GM23338 (cell line): ENCODE data around the gene PDP2. TPM values are rescaled to one million over a fixed set of nuclear protein-coding genes. Genes with fewer than 3 reads are reported as not detected.

Experiments
- ATAC-seq: fragments of 200-7000 bp; cut with Tn5 transposase; 3 replicates; pipeline ENCODE4 v1.9.1; 2020
- DNase-seq: peaks from one replicate; pipeline ENCODE4 v3.0.0-alpha.2; 2015; ENCODE audit warnings: low spot score
- H2AFZ ChIP-seq: fragments of 200-600 bp; sonication (generic); 2 replicates; pipeline ENCODE4 v1.8.0; 2016; ENCODE audit warnings: antibody characterized with exemption, mild to moderate bottlenecking, moderate library complexity
- H3F3A ChIP-seq: fragments of 200-600 bp; sonication (generic); replicated peaks from 2 replicates; pipeline ENCODE4 v1.8.0; 2017; ENCODE audit warnings: antibody characterized with exemption, mixed run types, low read depth
- H3K27ac ChIP-seq: fragments of 200-600 bp; sonication (generic); 2 replicates; pipeline ENCODE4 v1.6.1; 2016; ENCODE audit warnings: low read depth
- H3K27me3 ChIP-seq: fragments of 200-600 bp; sonication (generic); 2 replicates; pipeline ENCODE4 v1.8.0; 2016; ENCODE audit warnings: mild to moderate bottlenecking, mixed run types, moderate library complexity; ENCODE audit not compliant: insufficient read depth
- H3K36me3 ChIP-seq: fragments of 200-600 bp; sonication (generic); 2 replicates; pipeline ENCODE4 v1.8.0; 2016; ENCODE audit warnings: mild to moderate bottlenecking; ENCODE audit not compliant: insufficient read depth
- H3K4me1 ChIP-seq: fragments of 200-600 bp; sonication (generic); 2 replicates; pipeline ENCODE4 v1.8.0; 2016; ENCODE audit warnings: mild to moderate bottlenecking, moderate library complexity; ENCODE audit not compliant: insufficient read depth
- H3K4me2 ChIP-seq: fragments of 200-600 bp; sonication (generic); 2 replicates; pipeline ENCODE4 v1.7.1; 2017; ENCODE audit warnings: mixed run types
- H3K4me3 ChIP-seq: fragments of 200-600 bp; sonication (generic); 2 replicates; pipeline ENCODE4 v1.6.1; 2016; ENCODE audit warnings: mixed run types
- H3K79me2 ChIP-seq: fragments of 200-600 bp; sonication (generic); replicated peaks from 2 replicates; pipeline ENCODE4 v1.8.0; 2017; ENCODE audit warnings: mild to moderate bottlenecking; ENCODE audit not compliant: insufficient read depth
- H3K9me2 ChIP-seq: fragments of 200-600 bp; sonication (generic); 2 replicates; pipeline ENCODE4 v1.8.0; 2017; ENCODE audit not compliant: insufficient read depth
- H4K20me1 ChIP-seq: fragments of 200-600 bp; sonication (generic); replicated peaks from 2 replicates; pipeline ENCODE4 v1.8.0; 2017; ENCODE audit warnings: mild to moderate bottlenecking; ENCODE audit not compliant: insufficient read depth
- H3K27ac Mint-ChIP-seq: 2 replicates; pipeline ENCODE4 v1.8.0; 2020; ENCODE audit warnings: inconsistent platforms, mild to moderate bottlenecking, moderate library complexity, mixed read lengths
- H3K27me3 Mint-ChIP-seq: 3 replicates; pipeline ENCODE4 v1.8.0; 2022; ENCODE audit warnings: low read depth, mild to moderate bottlenecking, moderate library complexity, mixed read lengths, inconsistent platforms; ENCODE audit not compliant: insufficient read depth, poor library complexity
- H3K36me3 Mint-ChIP-seq: 3 replicates; pipeline ENCODE4 v1.8.0; 2021; ENCODE audit warnings: low read depth, mild to moderate bottlenecking, inconsistent platforms, moderate library complexity, mixed read lengths
- H3K4me1 Mint-ChIP-seq: 3 replicates; pipeline ENCODE4 v1.8.0; 2020; ENCODE audit warnings: mild to moderate bottlenecking, inconsistent platforms, mixed read lengths
- H3K4me3 Mint-ChIP-seq: 3 replicates; pipeline ENCODE4 v1.8.0; 2021; ENCODE audit warnings: moderate library complexity, mild to moderate bottlenecking, inconsistent platforms, mixed read lengths
- H3K9me3 Mint-ChIP-seq: 3 replicates; pipeline ENCODE4 v1.8.0; 2020; ENCODE audit warnings: moderate library complexity, mild to moderate bottlenecking, inconsistent platforms, mixed read lengths
- CREB1 ChIP-seq: fragments of 250-450 bp; sonication (Bioruptor Pico); IDR thresholded peaks from 2 replicates; pipeline ENCODE4 v1.5.0; 2020; ENCODE audit warnings: low read depth, mild to moderate bottlenecking, moderate library complexity
- CTCF ChIP-seq, 2 experiments: fragments of 200-600 bp in 1 of 2; sonication (generic) in 1 of 2; conservative IDR thresholded peaks; 2 replicates each; pipeline versions ENCODE4 v1.5.1 to v1.6.1; 2016 to 2017; ENCODE audit warnings: antibody characterized with exemption in 2 of 2, low read depth in 2 of 2, mild to moderate bottlenecking in 2 of 2, moderate library complexity in 1 of 2
- POLR2AphosphoS5 ChIP-seq: IDR thresholded peaks from 2 replicates; pipeline ENCODE4 v1.6.1; 2016; ENCODE audit warnings: antibody characterized with exemption, low read depth
- STAT1 ChIP-seq: IDR thresholded peaks from one replicate; pipeline ENCODE4 v1.6.1; 2016; ENCODE audit warnings: antibody characterized with exemption; ENCODE audit not compliant: unreplicated experiment
- ZNF462 ChIP-seq: fragments of 250-450 bp; sonication (Bioruptor Pico); IDR thresholded peaks from 2 replicates; pipeline ENCODE4 v1.5.0; 2020; ENCODE audit warnings: mild to moderate bottlenecking, moderate library complexity
- polyA plus RNA-seq: library from polyadenylated mRNA; unstranded; fragments of >200 nt; fragmentation: Nextera tagmentation; extraction: Ambion mirVana; gene quantifications from 2 replicates; pipeline ENCODE4 v1.2.1, GENCODE V29; 2016
- total RNA-seq: library from RNA; depleted of rRNA; stranded (reverse); fragments of >200 nt; shearing (Covaris generic); gene quantifications from 2 replicates; pipeline ENCODE4 v1.2.3, GENCODE V29; 2014

Gene PDP2
- total and polyA plus RNA-seq, 2 experiments from 2014 or later: 9.0 to 23.2 TPM

GRCh38 chr16:66872943-66873684 is 7.2 kb upstream of the PDP2 start:
- Histone ChIP-seq H3K9me2 (no peaks in the 10 kb centered on the region), H3K27ac (0 out of 2 replicates have a peak overlapping the region, but pooled peaks have one; percentile 39), H3K79me2 (no peaks in the 10 kb centered on the region), H3K36me3 (no peaks in the 10 kb centered on the region), H3K4me1 (no peaks in the 10 kb centered on the region), H3K4me3 (peak overlapping the region; percentile 61), H3K27me3 (no peaks in the 10 kb centered on the region), H4K20me1 (no peaks in the 10 kb centered on the region), H3F3A (peaks cover 10% of the 10 kb centered on the region; the same call in 1 of the 2 replicates), H3K4me2 (peak overlapping the region; percentile 75), H2AFZ (peak overlapping the region; percentile 100)
- DNase-seq (peak; percentile 94), ATAC-seq (peak; percentile 97)
- peak overlapping the region; percentile 81 for H3K4me3 Mint-ChIP-seq
- peaks cover 11% of the 10 kb centered on the region for H3K4me1 Mint-ChIP-seq
- H3K27me3 Mint-ChIP-seq: peaks cover 8% of the 10 kb centered on the region
- TF ChIP-seq CREB1 (CRISPR knock-in tag): peak; percentile 76
- TF ChIP-seq ZNF462 (CRISPR knock-in tag): 0 out of 2 replicates have a peak, but pooled peaks have one; percentile 20
- peak; percentile 89 to 90 for TF ChIP-seq CTCF (conservative IDR thresholded peaks at IDR 0.05; ENCODE audit: low read depth in 2 of 2)
- TF ChIP-seq POLR2AphosphoS5: 0 out of 2 replicates have a peak, but pooled peaks have one; percentile 53
- TF ChIP-seq STAT1: no peak
- H3K9me3 Mint-ChIP-seq: no peaks in the 10 kb centered on the region
- peak overlapping the region; percentile 93 for H3K27ac Mint-ChIP-seq
- H3K36me3 Mint-ChIP-seq: no peaks in the 10 kb centered on the region
